SK-N-SH (cell line): ENCODE data around the gene PPP1R18.
"Not testable (repeated sequence)": the region's sequence is repeated elsewhere in the genome, so short reads cannot be mapped to it uniquely, and the experiment has no call there.

Source experiments
- CHD2 ChIP-seq: fragments of 150-350 bp; IDR thresholded peaks from 2 replicates; pipeline ENCODE4 v1.6.1; 2018; ENCODE audit warnings: low read length; ENCODE audit not compliant: partially characterized antibody
- CTCF ChIP-seq: fragments of 200-600 bp; sonication (generic); IDR thresholded peaks from 2 replicates; pipeline ENCODE4 v1.6.1; 2017; ENCODE audit warnings: antibody characterized with exemption, mild to moderate bottlenecking, moderate library complexity
- JUND ChIP-seq: IDR thresholded peaks from 2 replicates; pipeline ENCODE4 v1.4.0; 2012
- RXRA ChIP-seq: IDR thresholded peaks from 2 replicates; pipeline ENCODE4 v1.4.0; 2012; ENCODE audit warnings: low read depth, mild to moderate bottlenecking, borderline replicate concordance
- SIN3A ChIP-seq: IDR thresholded peaks from 2 replicates; pipeline ENCODE4 v1.6.1; 2012; ENCODE audit warnings: low read depth, mild to moderate bottlenecking, low read length, moderate library complexity, borderline replicate concordance
- SMC3 ChIP-seq: IDR thresholded peaks from 2 replicates; pipeline ENCODE4 v1.6.1; 2012; ENCODE audit warnings: low read depth, low read length, improper control_type of control experiment
- TAF1 ChIP-seq: IDR thresholded peaks from 2 replicates; pipeline ENCODE4 v1.6.1; 2012; ENCODE audit warnings: low read depth, mild to moderate bottlenecking, low read length, moderate library complexity, borderline replicate concordance
- YY1 ChIP-seq: IDR thresholded peaks from 2 replicates; pipeline ENCODE4 v1.4.0; 2012; ENCODE audit warnings: low read depth, mild to moderate bottlenecking
- TF ChIP-seq, protein P1 (sequence below): IDR thresholded peaks from 2 replicates; pipeline ENCODE4 v1.6.1; 2012; ENCODE audit warnings: mild to moderate bottlenecking, low read depth, low read length, moderate library complexity

DNA sequence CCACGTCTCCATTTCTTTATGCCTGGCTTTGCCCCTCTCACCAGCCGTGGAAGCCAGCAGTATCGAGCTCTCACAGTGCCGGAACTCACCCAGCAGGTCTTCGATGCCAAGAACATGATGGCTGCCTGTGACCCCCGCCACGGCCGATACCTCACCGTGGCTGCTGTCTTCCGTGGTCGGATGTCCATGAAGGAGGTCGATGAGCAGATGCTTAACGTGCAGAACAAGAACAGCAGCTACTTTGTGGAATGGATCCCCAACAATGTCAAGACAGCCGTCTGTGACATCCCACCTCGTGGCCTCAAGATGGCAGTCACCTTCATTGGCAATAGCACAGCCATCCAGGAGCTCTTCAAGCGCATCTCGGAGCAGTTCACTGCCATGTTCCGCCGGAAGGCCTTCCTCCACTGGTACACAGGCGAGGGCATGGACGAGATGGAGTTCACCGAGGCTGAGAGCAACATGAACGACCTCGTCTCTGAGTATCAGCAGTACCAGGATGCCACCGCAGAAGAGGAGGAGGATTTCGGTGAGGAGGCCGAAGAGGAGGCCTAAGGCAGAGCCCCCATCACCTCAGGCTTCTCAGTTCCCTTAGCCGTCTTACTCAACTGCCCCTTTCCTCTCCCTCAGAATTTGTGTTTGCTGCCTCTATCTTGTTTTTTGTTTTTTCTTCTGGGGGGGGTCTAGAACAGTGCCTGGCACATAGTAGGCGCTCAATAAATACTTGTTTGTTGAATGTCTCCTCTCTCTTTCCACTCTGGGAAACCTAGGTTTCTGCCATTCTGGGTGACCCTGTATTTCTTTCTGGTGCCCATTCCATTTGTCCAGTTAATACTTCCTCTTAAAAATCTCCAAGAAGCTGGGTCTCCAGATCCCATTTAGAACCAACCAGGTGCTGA is 37.6 kb upstream of the PPP1R18 start:
- TF ChIP-seq CTCF, YY1, RXRA, TAF1, CHD2, SIN3A, SMC3, JUND: not testable (repeated sequence)
- TF ChIP-seq, protein P1, sequence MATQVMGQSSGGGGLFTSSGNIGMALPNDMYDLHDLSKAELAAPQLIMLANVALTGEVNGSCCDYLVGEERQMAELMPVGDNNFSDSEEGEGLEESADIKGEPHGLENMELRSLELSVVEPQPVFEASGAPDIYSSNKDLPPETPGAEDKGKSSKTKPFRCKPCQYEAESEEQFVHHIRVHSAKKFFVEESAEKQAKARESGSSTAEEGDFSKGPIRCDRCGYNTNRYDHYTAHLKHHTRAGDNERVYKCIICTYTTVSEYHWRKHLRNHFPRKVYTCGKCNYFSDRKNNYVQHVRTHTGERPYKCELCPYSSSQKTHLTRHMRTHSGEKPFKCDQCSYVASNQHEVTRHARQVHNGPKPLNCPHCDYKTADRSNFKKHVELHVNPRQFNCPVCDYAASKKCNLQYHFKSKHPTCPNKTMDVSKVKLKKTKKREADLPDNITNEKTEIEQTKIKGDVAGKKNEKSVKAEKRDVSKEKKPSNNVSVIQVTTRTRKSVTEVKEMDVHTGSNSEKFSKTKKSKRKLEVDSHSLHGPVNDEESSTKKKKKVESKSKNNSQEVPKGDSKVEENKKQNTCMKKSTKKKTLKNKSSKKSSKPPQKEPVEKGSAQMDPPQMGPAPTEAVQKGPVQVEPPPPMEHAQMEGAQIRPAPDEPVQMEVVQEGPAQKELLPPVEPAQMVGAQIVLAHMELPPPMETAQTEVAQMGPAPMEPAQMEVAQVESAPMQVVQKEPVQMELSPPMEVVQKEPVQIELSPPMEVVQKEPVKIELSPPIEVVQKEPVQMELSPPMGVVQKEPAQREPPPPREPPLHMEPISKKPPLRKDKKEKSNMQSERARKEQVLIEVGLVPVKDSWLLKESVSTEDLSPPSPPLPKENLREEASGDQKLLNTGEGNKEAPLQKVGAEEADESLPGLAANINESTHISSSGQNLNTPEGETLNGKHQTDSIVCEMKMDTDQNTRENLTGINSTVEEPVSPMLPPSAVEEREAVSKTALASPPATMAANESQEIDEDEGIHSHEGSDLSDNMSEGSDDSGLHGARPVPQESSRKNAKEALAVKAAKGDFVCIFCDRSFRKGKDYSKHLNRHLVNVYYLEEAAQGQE = not testable (repeated sequence)
